PC-9 (cell line): ENCODE measurements around the gene SGSM1.

Source experiments
- CTCF ChIP-seq: fragments of 200-600 bp; sonication (generic); conservative IDR thresholded peaks from 2 replicates; pipeline ENCODE4 v1.6.1; 2017; ENCODE audit warnings: mixed run types, antibody characterized with exemption, mild to moderate bottlenecking, moderate library complexity
- EZH2 ChIP-seq: fragments of 200-600 bp; sonication (generic); IDR thresholded peaks from 2 replicates; pipeline ENCODE4 v1.8.0; 2017; ENCODE audit warnings: antibody characterized with exemption, low read depth

DNA sequence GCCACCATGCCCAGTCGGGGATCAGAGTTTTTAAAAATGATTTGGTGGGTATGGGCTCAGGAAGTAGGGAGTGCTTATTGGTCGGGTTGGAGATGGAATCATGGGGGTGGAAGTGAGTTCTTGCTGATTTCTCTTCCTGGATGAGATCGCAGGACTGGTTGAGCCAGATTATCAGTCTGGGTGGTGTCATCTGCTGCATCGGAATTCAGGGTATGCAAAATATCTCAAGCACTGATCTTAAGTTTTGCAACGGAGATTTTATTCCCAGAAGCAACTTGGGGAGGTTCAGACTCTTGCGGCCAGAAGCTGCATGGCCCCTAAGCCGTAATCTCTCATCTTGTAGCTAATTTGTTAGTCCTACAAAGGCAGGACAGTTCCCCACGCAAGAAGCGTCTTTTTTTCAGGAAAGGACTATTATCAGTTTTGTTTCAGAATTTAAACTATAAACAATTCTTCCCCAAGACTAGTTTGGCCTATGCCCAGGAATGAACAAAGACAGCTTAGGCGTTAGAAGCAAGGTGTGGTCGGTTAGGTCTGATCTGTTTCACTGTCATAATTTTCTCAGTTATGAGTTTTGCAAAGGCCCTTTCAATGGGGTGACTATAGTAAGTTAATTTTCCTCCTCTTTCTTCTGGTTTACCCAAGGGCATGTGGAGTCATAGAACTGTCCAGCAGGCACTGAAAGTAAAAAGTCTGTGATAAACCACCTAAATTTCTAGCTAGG lies 30.1 kb upstream of the SGSM1 start:
- TF ChIP-seq CTCF: no peak
- TF ChIP-seq EZH2: no peak
